ENCODE data around the gene TP53.

DNA sequence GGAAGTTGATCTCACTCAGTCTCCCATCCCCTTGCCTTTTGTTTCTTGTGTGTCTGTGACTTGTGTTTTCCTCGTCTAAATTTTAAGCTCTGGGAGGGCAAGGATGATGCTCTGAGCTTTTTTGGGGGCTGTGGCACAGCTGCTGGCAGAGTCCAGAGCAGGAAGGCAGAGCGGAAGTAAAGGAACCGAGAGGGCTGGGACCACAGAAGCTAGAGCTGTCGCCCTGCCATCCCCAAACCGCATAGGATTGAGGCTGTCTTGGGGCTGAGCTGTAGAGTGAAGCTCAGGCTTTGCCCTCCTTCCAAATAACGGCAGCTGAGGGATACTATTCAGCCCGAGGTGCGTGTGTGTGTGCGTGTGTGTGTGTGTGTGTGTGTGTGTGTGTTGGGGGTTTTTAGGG lies 26.5 kb upstream of the TP53 start:
- TF ChIP-seq GATA2 (IDR thresholded peaks at IDR 0.05; ENCODE audit: low read depth, low read length) (no peak), GATA3 (IDR thresholded peaks at IDR 0.05; ENCODE audit: low read depth, low read length) (no peak)
